ENCODE measurements around the gene ACVR1.

Gene ACVR1

GRCh38 chr2:157821519-157822131 lies 54.5 kb downstream of the ACVR1 start:
- no peak overlapping the region for H3K27ac ChIP-seq (ENCODE audit: poor library complexity, severe bottlenecking)
- TF ChIP-seq CTCF (IDR thresholded peaks at IDR 0.05; ENCODE audit: poor library complexity, severe bottlenecking), result no peak
- H3K4me3 ChIP-seq (ENCODE audit: severe bottlenecking), result no peak overlapping the region
- DNase-seq (ENCODE audit: low spot score) (no peak), ATAC-seq (ENCODE audit: low read depth) (no peak)
- H3K9me3 ChIP-seq (ENCODE audit: severe bottlenecking), result no peaks in the 10 kb centered on the region
- no peaks in the 10 kb centered on the region for H3K27me3 ChIP-seq (ENCODE audit: insufficient read depth, poor library complexity, severe bottlenecking)
- peaks cover 4% of the 10 kb centered on the region for H3K4me1 ChIP-seq (ENCODE audit: insufficient read depth, poor library complexity, severe bottlenecking)
- peaks cover 11% of the 10 kb centered on the region for H3K36me3 ChIP-seq (ENCODE audit: low read depth)

- Histone ChIP-seq H3K4me3 (ENCODE audit: severe bottlenecking) (no peak overlapping the region), H3K36me3 (ENCODE audit: low read depth) (peaks cover 14% of the 10 kb centered on the region), H3K9me3 (ENCODE audit: severe bottlenecking) (no peaks in the 10 kb centered on the region), H3K27ac (ENCODE audit: poor library complexity, severe bottlenecking) (no peak overlapping the region), H3K27me3 (ENCODE audit: insufficient read depth, poor library complexity, severe bottlenecking) (no peaks in the 10 kb centered on the region), H3K4me1 (ENCODE audit: insufficient read depth, poor library complexity, severe bottlenecking) (no peaks in the 10 kb centered on the region)
- no peak for TF ChIP-seq CTCF (IDR thresholded peaks at IDR 0.05; ENCODE audit: poor library complexity, severe bottlenecking)
- DNase-seq (ENCODE audit: low spot score) (no peak), ATAC-seq (ENCODE audit: low read depth) (no peak)
Observed at GRCh38 chr2:157820193-157820592, 55.9 kb downstream of the ACVR1 start.

DNA sequence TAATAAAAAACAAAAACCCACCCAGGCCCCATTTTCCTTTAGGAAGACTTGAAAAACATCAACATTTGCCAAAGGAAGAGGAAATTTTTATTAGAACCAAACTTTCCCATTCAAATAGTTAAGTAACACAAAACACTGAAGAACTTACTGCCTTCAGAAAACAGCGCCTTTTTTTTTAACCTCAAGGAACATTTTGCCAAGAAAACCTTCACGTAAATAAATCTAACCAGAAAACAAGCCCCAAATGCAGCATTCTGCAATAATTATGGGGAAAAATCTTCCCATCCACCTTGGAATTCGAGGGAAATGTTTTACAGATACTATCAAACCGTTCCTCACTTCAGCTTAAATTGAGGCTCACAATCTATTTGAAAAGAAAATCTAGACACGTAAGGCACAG lies 56.4 kb downstream of the ACVR1 start:
- Histone ChIP-seq H3K36me3 (ENCODE audit: low read depth) (peaks cover 17% of the 10 kb centered on the region), H3K27me3 (ENCODE audit: insufficient read depth, poor library complexity, severe bottlenecking) (no peaks in the 10 kb centered on the region), H3K27ac (ENCODE audit: poor library complexity, severe bottlenecking) (no peak overlapping the region), H3K4me1 (ENCODE audit: insufficient read depth, poor library complexity, severe bottlenecking) (no peaks in the 10 kb centered on the region), H3K9me3 (ENCODE audit: severe bottlenecking) (no peaks in the 10 kb centered on the region), H3K4me3 (ENCODE audit: severe bottlenecking) (no peak overlapping the region)
- DNase-seq (ENCODE audit: low spot score) (no peak), ATAC-seq (ENCODE audit: low read depth) (no peak)
- TF ChIP-seq CTCF (IDR thresholded peaks at IDR 0.05; ENCODE audit: poor library complexity, severe bottlenecking), result no peak

DNA sequence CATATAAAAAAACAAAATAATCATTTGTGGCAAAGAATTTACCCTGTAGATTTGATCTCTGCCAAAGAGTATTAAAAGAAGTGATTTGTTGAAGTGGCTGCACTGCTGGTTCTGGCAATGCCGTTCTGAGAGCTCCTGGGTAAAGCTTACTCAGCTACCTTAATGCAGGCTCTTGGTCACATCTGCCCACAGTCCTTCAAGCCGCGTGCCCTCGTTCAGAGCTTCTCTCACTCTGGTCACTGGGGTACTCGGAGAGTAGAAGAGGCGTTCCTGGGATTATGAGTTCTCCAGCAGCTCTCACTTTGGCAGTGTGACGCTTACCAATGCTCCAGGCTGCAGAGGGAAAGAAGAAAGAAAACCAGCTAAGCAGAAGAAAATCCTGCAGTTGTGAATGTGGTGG lies 57.9 kb downstream of the ACVR1 start:
- Histone ChIP-seq H3K4me3 (ENCODE audit: severe bottlenecking) (no peak overlapping the region), H3K27ac (ENCODE audit: poor library complexity, severe bottlenecking) (no peak overlapping the region), H3K4me1 (ENCODE audit: insufficient read depth, poor library complexity, severe bottlenecking) (no peaks in the 10 kb centered on the region), H3K27me3 (ENCODE audit: insufficient read depth, poor library complexity, severe bottlenecking) (no peaks in the 10 kb centered on the region), H3K36me3 (ENCODE audit: low read depth) (peaks cover 21% of the 10 kb centered on the region), H3K9me3 (ENCODE audit: severe bottlenecking) (no peaks in the 10 kb centered on the region)
- no peak for DNase-seq (ENCODE audit: low spot score)
- ATAC-seq (ENCODE audit: low read depth), result no peak
- no peak for TF ChIP-seq CTCF (IDR thresholded peaks at IDR 0.05; ENCODE audit: poor library complexity, severe bottlenecking)

DNA sequence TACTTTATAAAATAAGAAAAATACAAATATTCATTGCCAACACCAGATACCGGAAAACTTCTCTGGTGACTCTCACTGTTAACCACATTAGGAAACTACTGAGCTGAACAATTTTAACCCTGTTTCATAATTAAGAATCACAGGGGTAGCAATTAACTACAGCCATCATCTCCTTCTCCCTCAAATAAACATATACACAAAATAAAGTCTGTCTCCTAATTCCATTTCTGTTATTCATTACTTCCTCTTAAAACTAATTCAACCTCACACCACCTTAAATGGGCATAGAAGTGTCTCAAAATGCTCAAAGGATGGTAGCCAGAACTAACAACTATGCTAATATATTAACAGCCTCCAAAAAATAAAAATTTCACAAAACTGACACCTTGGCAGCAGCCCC lies 60.7 kb downstream of the ACVR1 start:
- Histone ChIP-seq H3K27me3 (ENCODE audit: insufficient read depth, poor library complexity, severe bottlenecking) (no peaks in the 10 kb centered on the region), H3K4me1 (ENCODE audit: insufficient read depth, poor library complexity, severe bottlenecking) (no peaks in the 10 kb centered on the region), H3K9me3 (ENCODE audit: severe bottlenecking) (no peaks in the 10 kb centered on the region), H3K27ac (ENCODE audit: poor library complexity, severe bottlenecking) (no peak overlapping the region), H3K4me3 (ENCODE audit: severe bottlenecking) (no peak overlapping the region), H3K36me3 (ENCODE audit: low read depth) (peaks cover 24% of the 10 kb centered on the region)
- ATAC-seq (ENCODE audit: low read depth) (no peak), DNase-seq (ENCODE audit: low spot score) (no peak)
- TF ChIP-seq CTCF (IDR thresholded peaks at IDR 0.05; ENCODE audit: poor library complexity, severe bottlenecking), result no peak
